Osteoblast (primary cell): ENCODE results near the gene AHI1. TPM values are rescaled to one million over a fixed set of nuclear protein-coding genes. Genes with fewer than 3 reads are reported as not detected.

Experiments
- DNase-seq: peaks from one replicate; pipeline ENCODE4 v3.0.0; 2011; ENCODE audit warnings: low spot score, mixed read lengths; ENCODE audit not compliant: insufficient read length; ENCODE audit errors: missing footprints
- H2AFZ ChIP-seq: 2 replicates; pipeline ENCODE4 v1.6.0; 2011; ENCODE audit warnings: mild to moderate bottlenecking, low read length
- H3K27ac ChIP-seq: 2 replicates; pipeline ENCODE4 v1.5.1; 2011; ENCODE audit warnings: mild to moderate bottlenecking, low read depth, low read length, moderate library complexity
- H3K27me3 ChIP-seq: 2 replicates; pipeline ENCODE4 v1.6.0; 2012; ENCODE audit warnings: mild to moderate bottlenecking, control low read depth, inconsistent platforms, low read length, moderate library complexity; ENCODE audit not compliant: insufficient read depth
- H3K36me3 ChIP-seq: 2 replicates; pipeline ENCODE4 v1.5.1; 2011; ENCODE audit warnings: mild to moderate bottlenecking, low read length, control low read depth, moderate library complexity; ENCODE audit not compliant: insufficient read depth
- H3K4me1 ChIP-seq: 2 replicates; pipeline ENCODE4 v1.5.1; 2011; ENCODE audit warnings: mild to moderate bottlenecking, low read length, control low read depth, moderate library complexity; ENCODE audit not compliant: insufficient read depth
- H3K4me2 ChIP-seq: 2 replicates; pipeline ENCODE4 v1.6.0; 2011; ENCODE audit warnings: mild to moderate bottlenecking, low read length; ENCODE audit not compliant: insufficient read depth
- H3K4me3 ChIP-seq: fragments of 200-600 bp; sonication (generic); 3 replicates; pipeline ENCODE4 v1.5.1; 2012; ENCODE audit warnings: mild to moderate bottlenecking, low read length, inconsistent platforms; ENCODE audit not compliant: insufficient read depth
- H3K79me2 ChIP-seq: 2 replicates; pipeline ENCODE4 v1.6.0; 2012; ENCODE audit warnings: mild to moderate bottlenecking, low read length, control low read depth, inconsistent platforms; ENCODE audit not compliant: insufficient read depth
- H3K9me3 ChIP-seq: 2 replicates; pipeline ENCODE4 v1.5.1; 2011; ENCODE audit warnings: low read depth, low read length, control low read depth
- H4K20me1 ChIP-seq: 2 replicates; pipeline ENCODE4 v1.6.0; 2012; ENCODE audit warnings: mild to moderate bottlenecking, low read length, control low read depth; ENCODE audit not compliant: insufficient read depth
- CTCF ChIP-seq: IDR thresholded peaks from 2 replicates; pipeline ENCODE4 v1.5.1; 2011; ENCODE audit warnings: mild to moderate bottlenecking, low read depth, low read length, moderate library complexity; ENCODE audit errors: extremely low read depth
- total RNA-seq: library from RNA; depleted of rRNA; stranded (reverse); fragments of >200 nt; gene quantifications from 2 replicates; pipeline ENCODE4 v1.2.3, GENCODE V29; 2012

The AHI1 gene
- total RNA-seq, 1 donor = 50.3 TPM

DNA sequence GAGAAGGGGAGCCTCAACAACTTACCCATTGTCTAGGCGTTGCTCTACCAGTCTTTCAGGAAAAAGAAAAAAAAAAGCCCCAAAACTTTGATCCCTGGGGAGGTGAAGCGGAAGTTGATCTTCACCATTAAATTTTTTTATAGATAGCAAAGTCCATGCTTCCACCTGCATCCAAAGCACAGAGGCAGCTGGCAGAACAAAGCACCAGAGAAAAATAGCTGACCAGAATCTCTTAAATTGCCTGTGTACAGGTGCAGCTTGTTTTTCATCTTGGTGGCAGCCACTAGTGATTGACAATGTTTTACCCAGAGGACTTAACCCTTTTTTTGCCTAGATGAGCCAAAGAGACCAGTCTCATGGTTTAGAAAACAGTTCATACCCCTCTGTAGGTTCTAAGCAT is 230.5 kb downstream of the AHI1 start:
- H3K27ac ChIP-seq = no peak overlapping the region
- H3K36me3 ChIP-seq = no peaks in the 10 kb centered on the region
- no peaks in the 10 kb centered on the region for H3K79me2 ChIP-seq
- H4K20me1 ChIP-seq = no peaks in the 10 kb centered on the region
- no peak overlapping the region for H2AFZ ChIP-seq
- H3K4me1 ChIP-seq = no peaks in the 10 kb centered on the region
- no peaks in the 10 kb centered on the region for H3K9me3 ChIP-seq
- no peak for DNase-seq
- H3K27me3 ChIP-seq = no peaks in the 10 kb centered on the region
- TF ChIP-seq CTCF = no peak
- H3K4me2 ChIP-seq = no peak overlapping the region
- H3K4me3 ChIP-seq = no peak overlapping the region

DNA sequence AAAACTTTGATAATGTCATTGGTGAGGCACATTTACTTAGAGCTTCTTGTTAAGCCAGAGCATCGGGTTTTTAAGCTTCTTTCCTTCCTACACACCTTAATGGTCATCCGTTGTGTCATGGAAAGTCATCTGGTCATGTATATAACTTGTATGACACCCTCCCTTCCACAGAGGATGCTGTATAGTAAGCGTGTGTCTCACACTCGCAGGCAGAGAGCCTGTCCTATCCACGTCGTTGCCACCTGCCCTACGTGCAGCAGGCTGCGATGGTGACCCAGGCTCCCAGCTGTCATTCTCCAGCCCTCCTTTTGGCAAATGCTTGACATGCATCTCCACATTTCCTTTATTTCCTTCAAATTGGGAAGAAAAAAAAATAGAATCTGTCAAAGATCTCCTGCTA is 230.9 kb downstream of the AHI1 start:
- no peaks in the 10 kb centered on the region for H3K36me3 ChIP-seq
- no peak overlapping the region for H3K4me3 ChIP-seq
- no peaks in the 10 kb centered on the region for H3K79me2 ChIP-seq
- H3K27ac ChIP-seq = no peak overlapping the region
- TF ChIP-seq CTCF = no peak
- no peaks in the 10 kb centered on the region for H3K27me3 ChIP-seq
- no peaks in the 10 kb centered on the region for H3K4me1 ChIP-seq
- H3K4me2 ChIP-seq = no peak overlapping the region
- no peak for DNase-seq
- H4K20me1 ChIP-seq = no peaks in the 10 kb centered on the region
- H2AFZ ChIP-seq = no peak overlapping the region
- no peaks in the 10 kb centered on the region for H3K9me3 ChIP-seq

- no peaks in the 10 kb centered on the region for H4K20me1 ChIP-seq
- H3K79me2 ChIP-seq = no peaks in the 10 kb centered on the region
- no peak for DNase-seq
- H3K4me1 ChIP-seq = no peaks in the 10 kb centered on the region
- no peak overlapping the region for H2AFZ ChIP-seq
- no peaks in the 10 kb centered on the region for H3K9me3 ChIP-seq
- no peaks in the 10 kb centered on the region for H3K36me3 ChIP-seq
- no peaks in the 10 kb centered on the region for H3K27me3 ChIP-seq
- H3K4me3 ChIP-seq = no peak overlapping the region
- no peak overlapping the region for H3K27ac ChIP-seq
- TF ChIP-seq CTCF = no peak
- no peak overlapping the region for H3K4me2 ChIP-seq
Observed at GRCh38 chr6:135265278-135265677, 232.3 kb downstream of the AHI1 start.

GRCh38 chr6:135261872-135262725 is 235.4 kb downstream of the AHI1 start:
- no peak overlapping the region for H3K4me3 ChIP-seq
- no peaks in the 10 kb centered on the region for H3K4me1 ChIP-seq
- no peaks in the 10 kb centered on the region for H3K27me3 ChIP-seq
- H2AFZ ChIP-seq = no peak overlapping the region
- DNase-seq = no peak
- no peak overlapping the region for H3K27ac ChIP-seq
- H3K36me3 ChIP-seq = no peaks in the 10 kb centered on the region
- H3K4me2 ChIP-seq = no peak overlapping the region
- H3K9me3 ChIP-seq = no peaks in the 10 kb centered on the region
- no peak for TF ChIP-seq CTCF
- H4K20me1 ChIP-seq = no peaks in the 10 kb centered on the region
- no peaks in the 10 kb centered on the region for H3K79me2 ChIP-seq
